SU-DHL-6 (cell line): ENCODE results near the gene PPIF.

Experiments used
- H2AFZ ChIP-seq: fragments of 200-600 bp; sonication (generic); 2 replicates; pipeline ENCODE4 v1.6.1; 2014; ENCODE audit warnings: low read depth, mild to moderate bottlenecking, moderate library complexity, mixed read lengths, antibody characterized with exemption, low read length; ENCODE audit not compliant: severe bottlenecking
- H3F3A ChIP-seq: fragments of 200-600 bp; shearing (Covaris generic); 2 replicates; pipeline ENCODE4 v1.6.0; 2016; ENCODE audit warnings: antibody characterized with exemption, mild to moderate bottlenecking; ENCODE audit not compliant: insufficient read depth
- H3K27ac ChIP-seq: fragments of 200-600 bp; sonication (generic); 2 replicates; pipeline ENCODE4 v1.5.1; 2016; ENCODE audit warnings: low read depth, mild to moderate bottlenecking, low read length, moderate library complexity, mixed read lengths
- H3K27me3 ChIP-seq: fragments of 200-600 bp; sonication (generic), shearing (Covaris generic); 2 replicates; pipeline ENCODE4 v1.6.0; 2014; ENCODE audit warnings: mild to moderate bottlenecking, low read length
- H3K36me3 ChIP-seq: fragments of 200-600 bp; sonication (generic); 2 replicates; pipeline ENCODE4 v1.6.1; 2014; ENCODE audit warnings: mild to moderate bottlenecking, low read length, mixed read lengths
- H3K4me2 ChIP-seq: fragments of 300-600, 200-600 bp; shearing (Covaris generic), sonication (generic); 2 replicates; pipeline ENCODE4 v1.6.0; 2014; ENCODE audit warnings: low read length, low read depth, mild to moderate bottlenecking; ENCODE audit not compliant: poor library complexity, severe bottlenecking
- H3K4me3 ChIP-seq: fragments of 200-600 bp; sonication (generic); 2 replicates; pipeline ENCODE4 v1.5.1; 2014; ENCODE audit warnings: antibody characterized with exemption, low read length, mild to moderate bottlenecking, mixed read lengths; ENCODE audit not compliant: insufficient read depth, poor library complexity, severe bottlenecking
- H3K79me2 ChIP-seq: fragments of 200-600 bp; sonication (generic); 2 replicates; pipeline ENCODE4 v1.6.1; 2014; ENCODE audit warnings: mild to moderate bottlenecking, low read length, moderate library complexity; ENCODE audit not compliant: insufficient read depth
- H3K9ac ChIP-seq: fragments of 200-600 bp; sonication (generic); 2 replicates; pipeline ENCODE4 v1.7.0; 2014; ENCODE audit warnings: mild to moderate bottlenecking, low read length
- H3K9me2 ChIP-seq: fragments of 200-600 bp; sonication (generic); replicated peaks from 2 replicates; pipeline ENCODE4 v1.6.1; 2014; ENCODE audit warnings: low read length; ENCODE audit not compliant: insufficient read depth
- H3K9me3 ChIP-seq: fragments of 200-600 bp; sonication (generic); 2 replicates; pipeline ENCODE4 v1.6.1; 2014; ENCODE audit warnings: low read length, mixed read lengths; ENCODE audit not compliant: insufficient read depth
- H4K20me1 ChIP-seq: fragments of 200-600 bp; sonication (generic); 2 replicates; pipeline ENCODE4 v1.6.1; 2014; ENCODE audit warnings: low read depth, mild to moderate bottlenecking, antibody characterized with exemption, low read length, moderate library complexity, mixed read lengths
- EZH2phosphoT487 ChIP-seq: fragments of 200-600 bp; sonication (generic), shearing (Covaris generic); conservative IDR thresholded peaks from 2 replicates; pipeline ENCODE4 v1.6.1; 2018; ENCODE audit warnings: mild to moderate bottlenecking, antibody characterized with exemption, low read length, moderate library complexity, mixed read lengths
- TF ChIP-seq, protein P1 (sequence below): fragments of 200-600 bp; sonication (generic); IDR thresholded peaks from one replicate; pipeline ENCODE4 v1.5.1; 2017; ENCODE audit warnings: antibody characterized with exemption, mild to moderate bottlenecking, low read length, moderate library complexity; ENCODE audit not compliant: insufficient read depth, poor library complexity, severe bottlenecking

The PPIF gene

DNA sequence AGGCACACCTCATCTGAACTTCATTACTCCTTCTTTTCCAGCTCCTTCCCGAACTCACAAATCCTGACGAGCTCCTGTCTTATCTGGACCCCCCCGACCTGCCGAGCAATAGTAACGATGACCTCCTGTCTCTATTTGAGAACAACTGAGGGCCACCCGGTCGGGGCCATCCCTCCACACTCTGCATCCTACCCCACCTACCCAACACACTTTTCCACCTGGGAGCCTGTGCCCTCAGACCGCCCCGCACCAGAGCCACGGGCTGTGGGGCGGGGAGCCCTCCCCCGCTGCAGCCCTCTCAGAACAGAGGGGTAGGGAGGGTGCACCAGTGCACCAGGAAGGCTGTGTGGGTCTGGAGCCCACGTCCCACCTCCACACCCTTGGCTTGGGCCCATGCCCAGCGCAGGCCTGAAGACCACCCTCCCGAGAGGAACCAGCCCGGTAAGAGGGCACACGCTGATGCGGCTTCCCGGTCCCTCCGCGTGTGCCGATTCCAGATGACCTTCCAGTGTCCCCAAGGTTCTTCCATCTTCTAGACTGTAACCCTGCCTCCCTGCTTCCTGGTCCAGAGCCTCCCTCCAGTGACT, 34.6 kb upstream of the PPIF start:
- no peak overlapping the region for H3K4me2 ChIP-seq
- H3K9ac ChIP-seq: no peak overlapping the region
- no peaks in the 10 kb centered on the region for H3F3A ChIP-seq
- no peaks in the 10 kb centered on the region for H3K9me3 ChIP-seq
- no peaks in the 10 kb centered on the region for H4K20me1 ChIP-seq
- no peak overlapping the region for H2AFZ ChIP-seq
- H3K36me3 ChIP-seq: no peaks in the 10 kb centered on the region
- no peaks in the 10 kb centered on the region for H3K9me2 ChIP-seq
- H3K79me2 ChIP-seq: no peaks in the 10 kb centered on the region
- no peaks in the 10 kb centered on the region for H3K27me3 ChIP-seq
- H3K27ac ChIP-seq: no peak overlapping the region
- H3K4me3 ChIP-seq: no peak overlapping the region
- no peak for TF ChIP-seq EZH2phosphoT487
- TF ChIP-seq, protein P1, sequence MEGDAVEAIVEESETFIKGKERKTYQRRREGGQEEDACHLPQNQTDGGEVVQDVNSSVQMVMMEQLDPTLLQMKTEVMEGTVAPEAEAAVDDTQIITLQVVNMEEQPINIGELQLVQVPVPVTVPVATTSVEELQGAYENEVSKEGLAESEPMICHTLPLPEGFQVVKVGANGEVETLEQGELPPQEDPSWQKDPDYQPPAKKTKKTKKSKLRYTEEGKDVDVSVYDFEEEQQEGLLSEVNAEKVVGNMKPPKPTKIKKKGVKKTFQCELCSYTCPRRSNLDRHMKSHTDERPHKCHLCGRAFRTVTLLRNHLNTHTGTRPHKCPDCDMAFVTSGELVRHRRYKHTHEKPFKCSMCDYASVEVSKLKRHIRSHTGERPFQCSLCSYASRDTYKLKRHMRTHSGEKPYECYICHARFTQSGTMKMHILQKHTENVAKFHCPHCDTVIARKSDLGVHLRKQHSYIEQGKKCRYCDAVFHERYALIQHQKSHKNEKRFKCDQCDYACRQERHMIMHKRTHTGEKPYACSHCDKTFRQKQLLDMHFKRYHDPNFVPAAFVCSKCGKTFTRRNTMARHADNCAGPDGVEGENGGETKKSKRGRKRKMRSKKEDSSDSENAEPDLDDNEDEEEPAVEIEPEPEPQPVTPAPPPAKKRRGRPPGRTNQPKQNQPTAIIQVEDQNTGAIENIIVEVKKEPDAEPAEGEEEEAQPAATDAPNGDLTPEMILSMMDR: no peak

DNA sequence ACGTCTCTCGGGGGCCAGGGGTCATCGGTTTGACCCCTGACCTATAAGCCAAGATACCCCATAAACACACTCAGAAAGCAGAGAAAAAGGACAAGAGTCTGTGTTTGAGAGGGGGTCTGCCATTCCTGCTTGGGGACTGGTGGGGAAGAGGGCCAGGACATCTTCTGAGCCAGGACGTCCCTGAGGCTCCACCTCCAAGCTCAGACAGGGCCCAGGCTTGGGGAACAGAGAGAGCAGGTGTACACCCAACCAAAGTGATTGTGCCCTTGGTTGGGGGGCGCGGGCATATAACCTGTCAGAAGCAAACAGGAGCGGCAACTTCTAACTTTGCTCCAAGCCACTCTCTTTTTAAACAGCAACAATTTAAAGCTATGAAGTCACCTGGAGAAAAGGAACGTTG, 33.9 kb upstream of the PPIF start:
- H3K27me3 ChIP-seq: no peaks in the 10 kb centered on the region
- H2AFZ ChIP-seq: no peak overlapping the region
- H4K20me1 ChIP-seq: no peaks in the 10 kb centered on the region
- H3K9ac ChIP-seq: no peak overlapping the region
- H3F3A ChIP-seq: no peaks in the 10 kb centered on the region
- H3K9me3 ChIP-seq: no peaks in the 10 kb centered on the region
- no peaks in the 10 kb centered on the region for H3K36me3 ChIP-seq
- H3K27ac ChIP-seq: no peak overlapping the region
- H3K79me2 ChIP-seq: no peaks in the 10 kb centered on the region
- TF ChIP-seq EZH2phosphoT487: no peak
- TF ChIP-seq, protein P1: no peak
- H3K4me3 ChIP-seq: no peak overlapping the region
- no peak overlapping the region for H3K4me2 ChIP-seq
- H3K9me2 ChIP-seq: no peaks in the 10 kb centered on the region

DNA sequence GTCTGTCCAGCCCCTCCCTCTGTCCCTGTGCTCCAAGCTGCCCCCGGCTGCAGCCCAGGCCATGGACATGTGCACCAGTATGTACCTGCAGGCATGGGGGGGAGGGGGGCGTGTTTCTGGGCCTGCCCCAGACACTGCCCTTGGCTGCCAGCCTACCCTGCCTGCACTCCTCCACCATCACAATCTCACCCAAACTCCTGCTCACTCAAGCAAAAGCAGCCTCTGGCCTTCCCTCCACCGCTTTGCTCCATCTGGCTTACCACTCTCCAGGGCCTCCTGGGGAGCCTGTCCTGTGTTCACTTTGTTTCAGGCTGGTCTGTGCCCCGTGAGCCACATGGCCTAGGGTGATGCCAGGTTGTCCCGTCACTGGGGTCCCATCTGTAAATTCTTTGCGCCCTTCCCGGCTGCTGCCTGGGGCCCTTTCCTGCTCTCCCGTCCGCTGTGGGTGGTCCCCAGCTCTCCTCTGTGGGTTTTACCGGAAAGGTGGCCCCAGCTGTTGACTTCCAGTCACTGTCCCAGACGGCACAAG, 33.3 kb upstream of the PPIF start:
- no peaks in the 10 kb centered on the region for H3K9me3 ChIP-seq
- no peak overlapping the region for H3K27ac ChIP-seq
- no peak overlapping the region for H3K9ac ChIP-seq
- no peaks in the 10 kb centered on the region for H3K36me3 ChIP-seq
- no peak overlapping the region for H2AFZ ChIP-seq
- H4K20me1 ChIP-seq: no peaks in the 10 kb centered on the region
- no peaks in the 10 kb centered on the region for H3K79me2 ChIP-seq
- H3K4me2 ChIP-seq: no peak overlapping the region
- no peaks in the 10 kb centered on the region for H3K9me2 ChIP-seq
- H3K27me3 ChIP-seq: no peaks in the 10 kb centered on the region
- no peak overlapping the region for H3K4me3 ChIP-seq
- TF ChIP-seq, protein P1: no peak
- TF ChIP-seq EZH2phosphoT487: no peak
- no peaks in the 10 kb centered on the region for H3F3A ChIP-seq
